Liver (tissue), 9 donors: ENCODE measurements around the gene SCAP. TPM values are rescaled to one million over a fixed set of nuclear protein-coding genes. Genes with fewer than 3 reads are reported as not detected.

Experiments used
- DNase-seq: peaks from one replicate; pipeline ENCODE4 v3.0.0-alpha.2; 2017; ENCODE audit warnings: low spot score
- H3K27ac ChIP-seq, 2 donors: one replicate each; pipeline ENCODE4 v1.7.0; 2013; ENCODE audit warnings: inconsistent platforms in 2 of 2, low read length in 2 of 2, control low read depth in 1 of 2, low read depth in 1 of 2, mild to moderate bottlenecking in 1 of 2
- H3K27me3 ChIP-seq, 4 donors: one replicate each; pipeline versions ENCODE4 v1.6.1 to v1.7.0; 2013; ENCODE audit warnings: low read length in 3 of 4, inconsistent platforms in 1 of 4, mild to moderate bottlenecking in 1 of 4, moderate library complexity in 1 of 4; ENCODE audit not compliant: control insufficient read depth in 4 of 4, insufficient read depth in 4 of 4
- H3K36me3 ChIP-seq, 4 donors: one replicate each; pipeline versions ENCODE4 v1.6.1 to v1.7.0; 2013; ENCODE audit warnings: low read length in 3 of 4, mild to moderate bottlenecking in 3 of 4, low read depth in 1 of 4, moderate library complexity in 1 of 4; ENCODE audit not compliant: control insufficient read depth in 4 of 4, insufficient read depth in 3 of 4
- H3K4me1 ChIP-seq, 4 donors: one replicate each; pipeline versions ENCODE4 v1.6.1 to v1.7.0; 2013; ENCODE audit warnings: low read length in 3 of 4, mild to moderate bottlenecking in 3 of 4, moderate library complexity in 1 of 4; ENCODE audit not compliant: control insufficient read depth in 4 of 4, insufficient read depth in 4 of 4
- H3K4me3 ChIP-seq, 3 donors: one replicate each; pipeline versions ENCODE4 v1.6.1 to v1.7.0; 2013; ENCODE audit warnings: low read length in 3 of 3, control low read depth in 1 of 3, low read depth in 1 of 3, mild to moderate bottlenecking in 1 of 3
- H3K9ac ChIP-seq, 2 donors: one replicate each; pipeline ENCODE4 v1.7.0; 2013; ENCODE audit warnings: low read length in 2 of 2, mild to moderate bottlenecking in 2 of 2, moderate library complexity in 2 of 2, control low read depth in 1 of 2, low read depth in 1 of 2
- H3K9me3 ChIP-seq, 4 donors: one replicate each; pipeline versions ENCODE4 v1.6.1 to v1.7.0; 2013; ENCODE audit warnings: low read length in 3 of 4; ENCODE audit not compliant: control insufficient read depth in 4 of 4
- CTCF ChIP-seq: fragments of 150-350 bp; IDR thresholded peaks from 2 replicates; pipeline ENCODE4 v1.5.1; 2017; ENCODE audit warnings: improper control_type of control experiment, low read depth, low read length; ENCODE audit not compliant: missing input control
- GABPA ChIP-seq, 2 donors: IDR thresholded peaks in 1 of 2; conservative IDR thresholded peaks in 1 of 2; 2 replicates each; pipeline ENCODE4 v1.6.1; 2016; ENCODE audit warnings: antibody characterized with exemption in 2 of 2, mild to moderate bottlenecking in 1 of 2, moderate library complexity in 1 of 2
- HNF4A ChIP-seq, 2 donors: conservative IDR thresholded peaks; 2 replicates each; pipeline ENCODE4 v1.6.1; 2016; ENCODE audit warnings: antibody characterized with exemption in 2 of 2, mild to moderate bottlenecking in 2 of 2
- JUND ChIP-seq, 2 donors: IDR thresholded peaks; 2 replicates each; pipeline ENCODE4 v1.6.1; 2016; ENCODE audit warnings: antibody characterized with exemption in 2 of 2
- NR2F2 ChIP-seq: IDR thresholded peaks from 2 replicates; pipeline ENCODE4 v1.6.1; 2016; ENCODE audit warnings: antibody characterized with exemption
- REST ChIP-seq: IDR thresholded peaks from 2 replicates; pipeline ENCODE4 v1.6.1; 2016; ENCODE audit warnings: antibody characterized with exemption, mild to moderate bottlenecking
- RXRA ChIP-seq, 2 donors: IDR thresholded peaks; 2 replicates each; pipeline ENCODE4 v1.6.1; 2017 to 2018; ENCODE audit warnings: antibody characterized with exemption in 2 of 2, mild to moderate bottlenecking in 1 of 2
- SP1 ChIP-seq: IDR thresholded peaks from 2 replicates; pipeline ENCODE4 v1.6.1; 2018; ENCODE audit warnings: antibody characterized with exemption, mild to moderate bottlenecking
- YY1 ChIP-seq: IDR thresholded peaks from 2 replicates; pipeline ENCODE4 v1.6.1; 2016; ENCODE audit warnings: antibody characterized with exemption, mild to moderate bottlenecking
- WGBS: extraction: QIAGEN DNeasy Blood & Tissue Kit; methylation state at CpG from one replicate; pipeline ENCODE4 v1.1.7; 2013; 5-methylcytosine and 5-hydroxymethylcytosine counted together
- polyA plus RNA-seq, 2 donors: library from polyadenylated mRNA; stranded (reverse) in 1 of 2; unstranded in 1 of 2; fragments of 200-250 nt in 1 of 2; fragments of >200 nt in 1 of 2; fragmentation: Nextera tagmentation in 1 of 2; extraction: Ambion mirVana in 1 of 2; gene quantifications; one replicate each; pipeline versions ENCODE4 v1.2.1 to v1.2.3, GENCODE V29; 2013 to 2015
- total RNA-seq, 2 donors: library from RNA; depleted of rRNA; stranded (reverse); fragments of >200 nt; gene quantifications; one replicate each; pipeline ENCODE4 v1.2.3, GENCODE V29; 2014
- donor health status: healthy.
- donor health status: healthy.
- donor health status: healthy.
- donor health status: healthy.
- donor health status: healthy.

The SCAP gene
- total and polyA plus RNA-seq, 4 donors = 25.9 to 84.8 (median 59.3) TPM

GRCh38 chr3:47517937-47518336, 42.2 kb upstream of the SCAP start:
- H3K9ac ChIP-seq = no peak overlapping the region
- no peak overlapping the region for H3K27ac ChIP-seq
- no peak overlapping the region for H3K4me3 ChIP-seq
- 70% methylated on average over 2 of the region's 2 CpGs for WGBS
- DNase-seq = no peak
- no peaks in the 10 kb centered on the region for H3K36me3 ChIP-seq
- peaks cover 3 to 24% (median 13%) of the 10 kb centered on the region in 4 donors for H3K4me1 ChIP-seq
- no peaks in the 10 kb centered on the region for H3K9me3 ChIP-seq
- TF ChIP-seq CTCF (no peak), YY1 (no peak), GABPA (IDR thresholded peaks at IDR 0.05 in 1 of 2, conservative IDR thresholded peaks at IDR 0.05 in 1 of 2) (no peak), REST (no peak), SP1 (no peak)
- H3K27me3 ChIP-seq = no peaks in the 10 kb centered on the region

- TF ChIP-seq NR2F2 = no peak
- TF ChIP-seq RXRA (IDR thresholded peaks at IDR 0.05) = no peak
- no peak for TF ChIP-seq HNF4A (conservative IDR thresholded peaks at IDR 0.05)
- TF ChIP-seq CTCF = no peak
- TF ChIP-seq JUND (IDR thresholded peaks at IDR 0.05) = no peak
- no peak for TF ChIP-seq YY1
- WGBS = 88% methylated on average over 5 of the region's 5 CpGs
- H3K9me3 ChIP-seq = no peaks in the 10 kb centered on the region
Observed at GRCh38 chr3:47515864-47516319, 40.2 kb upstream of the SCAP start.

More at GRCh38 chr3:47515864-47516319, 40.2 kb upstream of the SCAP start:
- DNase-seq = no peak
- Histone ChIP-seq H3K9ac (no peak overlapping the region), H3K4me1 (peaks cover 5 to 21% (median 12%) of the 10 kb centered on the region in 4 donors), H3K4me3 (no peak overlapping the region), H3K36me3 (no peaks in the 10 kb centered on the region), H3K27ac (no peak overlapping the region), H3K27me3 (no peaks in the 10 kb centered on the region)
